IMR-90 (cell line): ENCODE results near the gene GJA4. TPM values are rescaled to one million over a fixed set of nuclear protein-coding genes. Genes with fewer than 3 reads are reported as not detected.

Source experiments
- ATAC-seq: fragments of 200-7000 bp; cut with Tn5 transposase; 2 replicates; pipeline ENCODE4 v1.9.1; 2020; ENCODE audit warnings: low read depth, mild to moderate bottlenecking, moderate library complexity
- BruUV-seq: library from RNA; stranded (reverse); fragments of 400-500 nt; replicated peaks from 2 replicates; lab custom pipeline; 2021; lab: Mats Ljungman, UMichigan
- CTCF ChIA-PET: fragments of 300-600 bp; formaldehyde crosslinking; extraction: SDS; loops from one replicate; lab custom pipeline; 2021; ENCODE audit warnings: antibody characterized with exemption; lab: Yijun Ruan, JAX
- POLR2A ChIA-PET: fragments of 300-600 bp; sonication (Branson Sonifier 250); formaldehyde crosslinking; loops from one replicate; lab custom pipeline; 2022; ENCODE audit warnings: antibody characterized with exemption; ENCODE audit not compliant: unreplicated experiment; lab: Charles Lee
- DNase-seq: peaks from one replicate; pipeline ENCODE4 v3.0.0; 2013
- H2AFZ ChIP-seq: replicated peaks from 2 replicates; pipeline ENCODE3; 2013; ENCODE audit warnings: low read length, mild to moderate bottlenecking; ENCODE audit not compliant: poor library complexity
- H2AK5ac ChIP-seq: 2 replicates; pipeline ENCODE4 v1.6.1; 2013; ENCODE audit warnings: low read depth, low read length, inconsistent platforms
- H2AK9ac ChIP-seq: replicated peaks from 2 replicates; pipeline ENCODE3; 2013; ENCODE audit warnings: mild to moderate bottlenecking, low read depth, low read length, moderate library complexity; ENCODE audit not compliant: poor library complexity
- H2BK120ac ChIP-seq: 2 replicates; pipeline ENCODE4 v1.6.1; 2013; ENCODE audit warnings: low read depth, low read length, inconsistent platforms
- H2BK15ac ChIP-seq: 3 replicates; pipeline ENCODE4 v1.6.1; 2013; ENCODE audit warnings: low read depth, low read length, inconsistent platforms
- H2BK20ac ChIP-seq: 2 replicates; pipeline ENCODE4 v1.6.1; 2013; ENCODE audit warnings: low read depth, mild to moderate bottlenecking, inconsistent platforms, low read length, moderate library complexity
- H2BK5ac ChIP-seq: 2 replicates; pipeline ENCODE4 v1.6.1; 2013; ENCODE audit warnings: mild to moderate bottlenecking, low read depth, low read length, inconsistent platforms; ENCODE audit not compliant: poor library complexity, severe bottlenecking
- H3K14ac ChIP-seq: replicated peaks from 2 replicates; pipeline ENCODE4 v1.6.1; 2013; ENCODE audit warnings: low read depth, low read length, inconsistent platforms
- H3K18ac ChIP-seq: 2 replicates; pipeline ENCODE4 v1.6.1; 2013; ENCODE audit warnings: low read depth, low read length, control low read depth
- H3K23ac ChIP-seq: 2 replicates; pipeline ENCODE4 v1.6.1; 2013; ENCODE audit warnings: low read depth, low read length, inconsistent platforms
- H3K27ac ChIP-seq: 2 replicates; pipeline ENCODE4 v1.5.1; 2013; ENCODE audit warnings: mild to moderate bottlenecking, control low read depth, low read length; ENCODE audit not compliant: insufficient read depth
- H3K27me3 ChIP-seq: 2 replicates; pipeline ENCODE4 v1.6.1; 2013; ENCODE audit warnings: low read length; ENCODE audit not compliant: control insufficient read depth, insufficient read depth
- H3K36me3 ChIP-seq: 2 replicates; pipeline ENCODE4 v1.6.1; 2013; ENCODE audit warnings: low read length, mixed read lengths; ENCODE audit not compliant: control insufficient read depth, insufficient read depth
- H3K4ac ChIP-seq: 2 replicates; pipeline ENCODE4 v1.6.1; 2013; ENCODE audit warnings: low read depth, low read length, inconsistent platforms
- H3K4me1 ChIP-seq: 2 replicates; pipeline ENCODE4 v1.6.1; 2013; ENCODE audit warnings: low read length, mixed read lengths; ENCODE audit not compliant: control insufficient read depth, insufficient read depth
- H3K4me2 ChIP-seq: 2 replicates; pipeline ENCODE4 v1.6.1; 2013; ENCODE audit warnings: low read depth, mild to moderate bottlenecking, control low read depth, low read length, moderate library complexity
- H3K4me3 ChIP-seq: 2 replicates; pipeline ENCODE4 v1.5.1; 2013; ENCODE audit warnings: low read depth, mild to moderate bottlenecking, control low read depth, low read length, moderate library complexity; ENCODE audit not compliant: insufficient read depth
- H3K56ac ChIP-seq: 2 replicates; pipeline ENCODE4 v1.6.1; 2013; ENCODE audit warnings: low read length, inconsistent platforms; ENCODE audit not compliant: insufficient read depth; ENCODE audit errors: extremely low read depth
- H3K79me1 ChIP-seq, 2 experiments: 2 replicates each; pipeline ENCODE4 v1.6.1; 2013; ENCODE audit warnings: low read length in 2 of 2, inconsistent platforms in 1 of 2, low read depth in 1 of 2
- H3K9ac ChIP-seq: 2 replicates; pipeline ENCODE4 v1.6.1; 2013; ENCODE audit warnings: low read depth, low read length, control low read depth
- H3K9me1 ChIP-seq: 2 replicates; pipeline ENCODE4 v1.6.1; 2013; ENCODE audit warnings: low read length, inconsistent platforms; ENCODE audit not compliant: insufficient read depth
- H3K9me3 ChIP-seq: 2 replicates; pipeline ENCODE4 v1.6.1; 2013; ENCODE audit warnings: low read length; ENCODE audit not compliant: control insufficient read depth, insufficient read depth
- H4K20me1 ChIP-seq: 2 replicates; pipeline ENCODE4 v1.6.1; 2013; ENCODE audit warnings: low read length, inconsistent platforms; ENCODE audit not compliant: insufficient read depth
- H4K5ac ChIP-seq: 2 replicates; pipeline ENCODE4 v1.6.1; 2013; ENCODE audit warnings: mild to moderate bottlenecking, low read depth, low read length, control low read depth
- H4K8ac ChIP-seq, 2 experiments: 2 replicates each; pipeline ENCODE4 v1.6.1; 2013; ENCODE audit warnings: low read depth in 2 of 2, low read length in 2 of 2, control low read depth in 1 of 2, inconsistent platforms in 1 of 2
- H4K91ac ChIP-seq: 2 replicates; pipeline ENCODE4 v1.6.1; 2013; ENCODE audit warnings: low read depth, low read length, inconsistent platforms; ENCODE audit not compliant: insufficient read depth
- BHLHE40 ChIP-seq: fragments of 150-350 bp; IDR thresholded peaks from 2 replicates; pipeline ENCODE4 v1.6.1; 2016; ENCODE audit warnings: mild to moderate bottlenecking, low read depth, low read length
- CHD1 ChIP-seq: IDR thresholded peaks from 2 replicates; pipeline ENCODE4 v1.6.1; 2012; ENCODE audit warnings: low read depth, low read length, improper control_type of control experiment
- FOS ChIP-seq: fragments of 150-350 bp; IDR thresholded peaks from 2 replicates; pipeline ENCODE4 v1.6.1; 2016; ENCODE audit warnings: low read depth, low read length
- MAFK ChIP-seq: IDR thresholded peaks from 2 replicates; pipeline ENCODE4 v1.6.1; 2012; ENCODE audit warnings: low read depth, low read length, improper control_type of control experiment
- MAZ ChIP-seq: IDR thresholded peaks from 2 replicates; pipeline ENCODE4 v1.6.1; 2012; ENCODE audit warnings: low read depth, mild to moderate bottlenecking, low read length, improper control_type of control experiment, moderate library complexity, borderline replicate concordance
- MXI1 ChIP-seq: IDR thresholded peaks from 2 replicates; pipeline ENCODE4 v1.6.1; 2012; ENCODE audit warnings: low read depth, mild to moderate bottlenecking, low read length, moderate library complexity, borderline replicate concordance
- RAD21 ChIP-seq: IDR thresholded peaks from 2 replicates; pipeline ENCODE4 v1.6.1; 2012; ENCODE audit warnings: low read length, improper control_type of control experiment
- RCOR1 ChIP-seq: IDR thresholded peaks from 2 replicates; pipeline ENCODE4 v1.6.1; 2012; ENCODE audit warnings: mild to moderate bottlenecking, low read length, improper control_type of control experiment; ENCODE audit not compliant: insufficient replicate concordance
- SMC3 ChIP-seq: fragments of 150-350 bp; IDR thresholded peaks from 2 replicates; pipeline ENCODE4 v1.6.1; 2016; ENCODE audit warnings: low read depth, mild to moderate bottlenecking, antibody characterized with exemption, low read length, moderate library complexity
- WGBS, 2 experiments: methylation state at CpG; one replicate each; pipeline versions ENCODE4 v1.1.5 to v1.1.7; 2013; ENCODE audit warnings: missing lambda C conversion rate in 2 of 2; ENCODE audit not compliant: insufficient read length in 1 of 2; ENCODE audit errors: extremely low coverage in 2 of 2; 5-methylcytosine and 5-hydroxymethylcytosine counted together
- dilution Hi-C: fragments of 300-500 bp; cut with HindIII; formaldehyde crosslinking; loops from one replicate; pipeline ENCODE4 v1.14.3; 2018; ENCODE audit warnings: low sequenced_read_pairs; ENCODE audit not compliant: unreplicated experiment
- in situ Hi-C: fragments of 300-500 bp; cut with MboI; formaldehyde crosslinking; loops from 3 replicates; pipeline ENCODE4 v1.14.3; 2019; ENCODE audit warnings: low sequenced_read_pairs, inconsistent platforms, mixed read lengths
- intact Hi-C: fragments of 100-400 bp; cut with micrococcal nuclease; formaldehyde crosslinking; loops from 2 replicates; pipeline ENCODE4 v1.10.0; 2022
- polyA plus RNA-seq, 3 experiments: library from polyadenylated mRNA; depleted of rRNA; stranded (reverse); fragments of >200 nt; gene quantifications; 2 replicates each; pipeline ENCODE4 v1.2.3, GENCODE V29; 2012; ENCODE audit warnings: low replicate concordance in 1 of 3
- total RNA-seq: library from RNA; depleted of rRNA; stranded (reverse); fragments of >200 nt; gene quantifications from 2 replicates; pipeline ENCODE4 v1.2.3, GENCODE V29; 2012
- TF ChIP-seq, protein P1 (sequence below): conservative IDR thresholded peaks from 2 replicates; pipeline ENCODE4 v1.5.1; 2012; ENCODE audit warnings: mild to moderate bottlenecking, low read depth, low read length, improper control_type of control experiment

The GJA4 gene
- total and polyA plus RNA-seq, 2 of the 4 experiments (the other 2 are of a cell fraction), result not detected

- Histone ChIP-seq H3K4me1 (no peaks in the 10 kb centered on the region), H3K4me2 (no peak overlapping the region), H2AFZ (no peak overlapping the region), H3K36me3 (no peaks in the 10 kb centered on the region), H3K4ac (no peak overlapping the region), H3K23ac (no peak overlapping the region), H4K20me1 (no peaks in the 10 kb centered on the region), H3K56ac (no peak overlapping the region), H2AK5ac (no peak overlapping the region), H3K4me3 (no peak overlapping the region), H4K8ac (no peak overlapping the region), H3K18ac (no peak overlapping the region), H3K9me3 (no peaks in the 10 kb centered on the region), H3K79me1 (no peaks in the 10 kb centered on the region), H2AK9ac (no peak overlapping the region), H4K5ac (no peak overlapping the region), H3K9ac (no peak overlapping the region), H2BK15ac (no peak overlapping the region), H2BK20ac (no peak overlapping the region), H3K27ac (no peak overlapping the region), H4K91ac (no peak overlapping the region), H2BK120ac (no peak overlapping the region), H3K14ac (no peak overlapping the region), H3K9me1 (no peaks in the 10 kb centered on the region; the same call in 1 of the 2 replicates), H3K27me3 (no peaks in the 10 kb centered on the region), H2BK5ac (no peak overlapping the region)
- no peak for TF ChIP-seq FOS
- TF ChIP-seq RCOR1, result no peak
- TF ChIP-seq, protein P1, sequence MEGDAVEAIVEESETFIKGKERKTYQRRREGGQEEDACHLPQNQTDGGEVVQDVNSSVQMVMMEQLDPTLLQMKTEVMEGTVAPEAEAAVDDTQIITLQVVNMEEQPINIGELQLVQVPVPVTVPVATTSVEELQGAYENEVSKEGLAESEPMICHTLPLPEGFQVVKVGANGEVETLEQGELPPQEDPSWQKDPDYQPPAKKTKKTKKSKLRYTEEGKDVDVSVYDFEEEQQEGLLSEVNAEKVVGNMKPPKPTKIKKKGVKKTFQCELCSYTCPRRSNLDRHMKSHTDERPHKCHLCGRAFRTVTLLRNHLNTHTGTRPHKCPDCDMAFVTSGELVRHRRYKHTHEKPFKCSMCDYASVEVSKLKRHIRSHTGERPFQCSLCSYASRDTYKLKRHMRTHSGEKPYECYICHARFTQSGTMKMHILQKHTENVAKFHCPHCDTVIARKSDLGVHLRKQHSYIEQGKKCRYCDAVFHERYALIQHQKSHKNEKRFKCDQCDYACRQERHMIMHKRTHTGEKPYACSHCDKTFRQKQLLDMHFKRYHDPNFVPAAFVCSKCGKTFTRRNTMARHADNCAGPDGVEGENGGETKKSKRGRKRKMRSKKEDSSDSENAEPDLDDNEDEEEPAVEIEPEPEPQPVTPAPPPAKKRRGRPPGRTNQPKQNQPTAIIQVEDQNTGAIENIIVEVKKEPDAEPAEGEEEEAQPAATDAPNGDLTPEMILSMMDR, result no peak
- TF ChIP-seq MAZ, result no peak
- no peak for TF ChIP-seq MAFK
- TF ChIP-seq SMC3, result no peak
- TF ChIP-seq MXI1, result no peak
- TF ChIP-seq RAD21, result no peak
- TF ChIP-seq CHD1, result no peak
- no peak for TF ChIP-seq BHLHE40
- POLR2A ChIA-PET, result no interaction called here
- DNase-seq, result no peak
- no TSS peak for BruUV-seq
- in situ Hi-C loops, result no loop called here
- dilution Hi-C loops, result no loop called here
- no CpG with 5 or more reads among the region's 2 CpGs for WGBS, 2 experiments
- CTCF ChIA-PET, result no interaction called here
- intact Hi-C loops, result no loop called here
- ATAC-seq, result no peak
These were observed 35.8 kb downstream of the GJA4 start for GRCh38 chr1:34828611-34829010.
